Calu3 (cell line): ENCODE measurements around the gene NES. TPM values are rescaled to one million over a fixed set of nuclear protein-coding genes. Genes with fewer than 3 reads are reported as not detected.

ENCODE experiments used
- BruUV-seq: library from RNA; stranded (reverse); fragments of 400-500 nt; replicated peaks from 2 replicates; lab custom pipeline; 2021; lab: Mats Ljungman, UMichigan
- CTCF ChIA-PET: fragments of 300-600 bp; sonication (Branson Sonifier 250); formaldehyde crosslinking; loops from one replicate; lab custom pipeline; 2022; ENCODE audit warnings: antibody characterized with exemption; lab: Charles Lee
- DNase-seq: peaks from one replicate; pipeline ENCODE4 v3.0.0; 2022
- H3K27ac Mint-ChIP-seq: one replicate; pipeline ENCODE4 v1.8.0; 2022; ENCODE audit warnings: mixed read lengths; ENCODE audit not compliant: unreplicated experiment
- H3K27me3 Mint-ChIP-seq: one replicate; pipeline ENCODE4 v1.8.0; 2022; ENCODE audit warnings: mixed read lengths; ENCODE audit not compliant: unreplicated experiment
- H3K36me3 Mint-ChIP-seq: one replicate; pipeline ENCODE4 v1.8.0; 2022; ENCODE audit warnings: mild to moderate bottlenecking, moderate library complexity, mixed read lengths; ENCODE audit not compliant: insufficient read depth, unreplicated experiment
- H3K4me1 Mint-ChIP-seq: one replicate; pipeline ENCODE4 v1.8.0; 2022; ENCODE audit warnings: mild to moderate bottlenecking, low read depth, mixed read lengths; ENCODE audit not compliant: unreplicated experiment
- H3K4me3 Mint-ChIP-seq: one replicate; pipeline ENCODE4 v1.8.0; 2022; ENCODE audit warnings: mild to moderate bottlenecking, low read depth, moderate library complexity, mixed read lengths; ENCODE audit not compliant: unreplicated experiment
- H3K9me3 Mint-ChIP-seq: one replicate; pipeline ENCODE4 v1.8.0; 2022; ENCODE audit warnings: low read depth, mixed read lengths; ENCODE audit not compliant: unreplicated experiment
- CTCF ChIP-seq: fragments of 200-600 bp; IDR thresholded peaks from one replicate; pipeline ENCODE4 v1.8.0; 2022; ENCODE audit warnings: antibody characterized with exemption; ENCODE audit not compliant: unreplicated experiment
- intact Hi-C: fragments of 100-400 bp; cut with micrococcal nuclease; formaldehyde crosslinking; loops from one replicate; pipeline ENCODE4 v1.10.0; 2022; ENCODE audit not compliant: unreplicated experiment
- total RNA-seq: library from RNA; stranded (reverse); gene quantifications from 2 replicates; pipeline ENCODE4 v1.2.3, GENCODE V29; 2022

NES gene
- total RNA-seq, 1 experiment from 2014 or later, result 7.4 TPM

- H3K36me3 Mint-ChIP-seq, result peaks cover 53% of the 10 kb centered on the region
- CTCF ChIA-PET, result interaction anchor here (1.1 to 1.4 kb wide), 3 partner anchors 12 to 29 kb away, joined by 3 to 6 read pairs (median 4); partner anchors contain the start of gene HAPLN2
- TF ChIP-seq CTCF, result no peak
- no peak for DNase-seq
- no peak overlapping the region for H3K27ac Mint-ChIP-seq
- no peaks in the 10 kb centered on the region for H3K4me1 Mint-ChIP-seq
- H3K9me3 Mint-ChIP-seq, result no peaks in the 10 kb centered on the region
- BruUV-seq, result no TSS peak
- H3K27me3 Mint-ChIP-seq, result no peaks in the 10 kb centered on the region
- no peak overlapping the region for H3K4me3 Mint-ChIP-seq
- intact Hi-C loops, result no loop called here
These were observed 28.3 kb downstream of the NES start for GRCh38 chr1:156648951-156649350.

- BruUV-seq, result no TSS peak
- CTCF ChIA-PET, result interaction anchor here (1.1 to 1.4 kb wide), 2 partner anchors 13 to 21 kb away, joined by 3 to 6 read pairs; no protein-coding TSS in a partner anchor
- TF ChIP-seq CTCF, result no peak
- Mint-ChIP-seq H3K27me3 (no peaks in the 10 kb centered on the region), H3K4me3 (no peak overlapping the region), H3K36me3 (peaks cover 53% of the 10 kb centered on the region), H3K4me1 (no peaks in the 10 kb centered on the region), H3K27ac (no peak overlapping the region), H3K9me3 (no peaks in the 10 kb centered on the region)
- intact Hi-C loops, result no loop called here
- no peak for DNase-seq
These were observed 28.7 kb downstream of the NES start for GRCh38 chr1:156648496-156648895.

- no peak for DNase-seq
- TF ChIP-seq CTCF, result no peak
- no TSS peak for BruUV-seq
- Mint-ChIP-seq H3K9me3 (no peaks in the 10 kb centered on the region), H3K4me1 (no peaks in the 10 kb centered on the region), H3K4me3 (no peak overlapping the region), H3K27ac (no peak overlapping the region), H3K27me3 (no peaks in the 10 kb centered on the region), H3K36me3 (peaks cover 58% of the 10 kb centered on the region)
- intact Hi-C loops, result no loop called here
- CTCF ChIA-PET, result no interaction called here
These were observed 29.9 kb downstream of the NES start for GRCh38 chr1:156647351-156647750.

GRCh38 chr1:156646738-156647211 lies 30.4 kb downstream of the NES start:
- no peak for TF ChIP-seq CTCF
- H3K9me3 Mint-ChIP-seq, result no peaks in the 10 kb centered on the region
- H3K27me3 Mint-ChIP-seq, result no peaks in the 10 kb centered on the region
- CTCF ChIA-PET, result no interaction called here
- H3K4me1 Mint-ChIP-seq, result no peaks in the 10 kb centered on the region
- DNase-seq, result no peak
- BruUV-seq, result no TSS peak
- intact Hi-C loops, result no loop called here
- H3K4me3 Mint-ChIP-seq, result no peak overlapping the region
- H3K27ac Mint-ChIP-seq, result no peak overlapping the region
- H3K36me3 Mint-ChIP-seq, result peaks cover 58% of the 10 kb centered on the region
